MCF 10A (cell line): ENCODE data around the gene EXOC3L1. TPM values are rescaled to one million over a fixed set of nuclear protein-coding genes. Genes with fewer than 3 reads are reported as not detected.

Experiments used
- BruUV-seq: library from RNA; stranded (reverse); fragments of 400-500 nt; replicated peaks from 2 replicates; lab custom pipeline; 2021; lab: Mats Ljungman, UMichigan
- CTCF ChIA-PET: fragments of 300-600 bp; sonication (Branson Sonifier 250); formaldehyde crosslinking; extraction: SDS; loops from one replicate; lab custom pipeline; 2021; ENCODE audit warnings: antibody characterized with exemption, inconsistent platforms; lab: Yijun Ruan, JAX
- POLR2A ChIA-PET: fragments of 300-600, 350-650 bp; sonication (Branson Sonifier 250); formaldehyde crosslinking; extraction: SDS; loops from one replicate; lab custom pipeline; 2020; ENCODE audit warnings: antibody characterized with exemption, inconsistent platforms; lab: Yijun Ruan, JAX
- DNase-seq: peaks from one replicate; pipeline ENCODE4 v3.0.0-alpha.2; 2018; ENCODE audit not compliant: unreplicated experiment
- H3K27ac Mint-ChIP-seq: one replicate; pipeline ENCODE4 v1.8.0; 2022; ENCODE audit warnings: mild to moderate bottlenecking, low read depth, mixed read lengths; ENCODE audit not compliant: unreplicated experiment
- H3K27me3 Mint-ChIP-seq: one replicate; pipeline ENCODE4 v1.8.0; 2022; ENCODE audit warnings: mixed read lengths; ENCODE audit not compliant: insufficient read depth, unreplicated experiment
- H3K36me3 Mint-ChIP-seq: one replicate; pipeline ENCODE4 v1.8.0; 2022; ENCODE audit warnings: mild to moderate bottlenecking, moderate library complexity, mixed read lengths; ENCODE audit not compliant: insufficient read depth, unreplicated experiment
- H3K4me1 Mint-ChIP-seq: one replicate; pipeline ENCODE4 v1.8.0; 2022; ENCODE audit warnings: mixed read lengths; ENCODE audit not compliant: insufficient read depth, unreplicated experiment
- H3K4me3 Mint-ChIP-seq: one replicate; pipeline ENCODE4 v1.8.0; 2022; ENCODE audit warnings: mild to moderate bottlenecking, moderate library complexity, mixed read lengths; ENCODE audit not compliant: unreplicated experiment
- H3K9me3 Mint-ChIP-seq: one replicate; pipeline ENCODE4 v1.8.0; 2022; ENCODE audit warnings: mixed read lengths; ENCODE audit not compliant: unreplicated experiment
- CTCF ChIP-seq: fragments of 200-600 bp; IDR thresholded peaks from one replicate; pipeline ENCODE4 v1.8.0; 2022; ENCODE audit warnings: antibody characterized with exemption, mild to moderate bottlenecking; ENCODE audit not compliant: unreplicated experiment
- intact Hi-C: fragments of 100-400 bp; cut with micrococcal nuclease; formaldehyde crosslinking; loops from 2 replicates; pipeline ENCODE4 v1.14.1; 2022
- total RNA-seq: library from RNA; stranded (reverse); gene quantifications from 2 replicates; pipeline ENCODE4 v1.2.3, GENCODE V29; 2022

Gene EXOC3L1
- total RNA-seq, 1 experiment from 2014 or later, result not detected

GRCh38 chr16:67147437-67148140 lies 42.3 kb downstream of the EXOC3L1 start:
- TF ChIP-seq CTCF, result no peak
- Mint-ChIP-seq H3K36me3 (peaks cover 56% of the 10 kb centered on the region), H3K4me3 (no peak overlapping the region), H3K4me1 (peaks cover 7% of the 10 kb centered on the region), H3K27ac (no peak overlapping the region), H3K27me3 (no peaks in the 10 kb centered on the region), H3K9me3 (no peaks in the 10 kb centered on the region)
- ChIA-PET CTCF (interaction anchor here (0.6 to 1.0 kb wide), 3 partner anchors 9 to 132 kb away, joined by 3 read pairs; no protein-coding TSS in a partner anchor), POLR2A (interaction anchor here (1.0 to 1.1 kb wide), 2 partner anchors 9 to 13 kb away, joined by 3 to 4 read pairs; partner anchors contain the start of genes FBXL8 and TRADD)
- DNase-seq, result no peak
- intact Hi-C loops, result no loop called here
- BruUV-seq, result no TSS peak

- peaks cover 56% of the 10 kb centered on the region for H3K36me3 Mint-ChIP-seq
- intact Hi-C loops, result no loop called here
- no TSS peak for BruUV-seq
- TF ChIP-seq CTCF, result no peak
- H3K27me3 Mint-ChIP-seq, result no peaks in the 10 kb centered on the region
- CTCF ChIA-PET, result interaction anchor here (0.6 to 1.4 kb wide), 5 partner anchors 8 to 64 kb away, joined by 3 to 4 read pairs (median 3); no protein-coding TSS in a partner anchor
- DNase-seq, result no peak
- POLR2A ChIA-PET, result interaction anchor here (1.0 to 1.1 kb wide), 2 partner anchors 8 to 14 kb away, joined by 3 to 4 read pairs; partner anchors contain the start of genes FBXL8 and TRADD
- no peak overlapping the region for H3K4me3 Mint-ChIP-seq
- peaks cover 7% of the 10 kb centered on the region for H3K4me1 Mint-ChIP-seq
- H3K27ac Mint-ChIP-seq, result no peak overlapping the region
- H3K9me3 Mint-ChIP-seq, result no peaks in the 10 kb centered on the region
These were observed 43.2 kb downstream of the EXOC3L1 start for GRCh38 chr16:67146523-67147357.

- no peaks in the 10 kb centered on the region for H3K9me3 Mint-ChIP-seq
- H3K27me3 Mint-ChIP-seq, result no peaks in the 10 kb centered on the region
- POLR2A ChIA-PET, result no interaction called here
- intact Hi-C loops, result no loop called here
- H3K36me3 Mint-ChIP-seq, result peaks cover 66% of the 10 kb centered on the region
- no peak for DNase-seq
- TF ChIP-seq CTCF, result no peak
- peaks cover 7% of the 10 kb centered on the region for H3K4me1 Mint-ChIP-seq
- H3K4me3 Mint-ChIP-seq, result no peak overlapping the region
- H3K27ac Mint-ChIP-seq, result no peak overlapping the region
- CTCF ChIA-PET, result interaction anchor here (0.6 to 1.4 kb wide), 2 partner anchors 9 to 50 kb away, joined by 3 to 4 read pairs; no protein-coding TSS in a partner anchor
- BruUV-seq, result no TSS peak
These were observed 44.2 kb downstream of the EXOC3L1 start for GRCh38 chr16:67145746-67146145.

- peaks cover 72% of the 10 kb centered on the region for H3K36me3 Mint-ChIP-seq
- no TSS peak for BruUV-seq
- no peak for TF ChIP-seq CTCF
- ChIA-PET POLR2A (no interaction called here), CTCF (interaction anchor here (1.1 kb wide), 1 partner anchor 10 kb away, joined by 4 read pairs; no protein-coding TSS in a partner anchor)
- intact Hi-C loops, result no loop called here
- H3K9me3 Mint-ChIP-seq, result no peaks in the 10 kb centered on the region
- DNase-seq, result no peak
- H3K27ac Mint-ChIP-seq, result no peak overlapping the region
- H3K4me1 Mint-ChIP-seq, result peaks cover 7% of the 10 kb centered on the region
- no peaks in the 10 kb centered on the region for H3K27me3 Mint-ChIP-seq
- H3K4me3 Mint-ChIP-seq, result no peak overlapping the region
These were observed 45.0 kb downstream of the EXOC3L1 start for GRCh38 chr16:67144943-67145342.
